Ishikawa (cell line): ENCODE measurements around the gene MN1.

Experiments
- CEBPB ChIP-seq: IDR thresholded peaks from 2 replicates; pipeline ENCODE4 v1.6.1; 2012
- CREB1 ChIP-seq: IDR thresholded peaks from 2 replicates; pipeline ENCODE4 v1.6.1; 2012; ENCODE audit warnings: low read depth
- EGR1 ChIP-seq: IDR thresholded peaks from 2 replicates; pipeline ENCODE4 v1.6.1; 2012
- EP300 ChIP-seq: IDR thresholded peaks from 2 replicates; pipeline ENCODE4 v1.6.1; 2012; ENCODE audit warnings: borderline replicate concordance
- FOXM1 ChIP-seq: IDR thresholded peaks from 2 replicates; pipeline ENCODE4 v1.6.1; 2012; ENCODE audit warnings: low read depth, borderline replicate concordance
- MAX ChIP-seq: IDR thresholded peaks from 2 replicates; pipeline ENCODE4 v1.6.1; 2012
- NFIC ChIP-seq: IDR thresholded peaks from 2 replicates; pipeline ENCODE4 v1.6.1; 2012
- RAD21 ChIP-seq: IDR thresholded peaks from 2 replicates; pipeline ENCODE4 v1.6.1; 2012; ENCODE audit warnings: low read depth
- REST ChIP-seq: IDR thresholded peaks from 2 replicates; pipeline ENCODE4 v1.6.1; 2012; ENCODE audit warnings: low read depth, mild to moderate bottlenecking
- TAF1 ChIP-seq: IDR thresholded peaks from 2 replicates; pipeline ENCODE4 v1.6.1; 2012; ENCODE audit warnings: low read depth, mild to moderate bottlenecking
- TCF12 ChIP-seq: IDR thresholded peaks from 2 replicates; pipeline ENCODE4 v1.6.1; 2012; ENCODE audit warnings: low read depth
- TEAD4 ChIP-seq: IDR thresholded peaks from 2 replicates; pipeline ENCODE4 v1.6.1; 2012
- USF1 ChIP-seq: IDR thresholded peaks from 2 replicates; pipeline ENCODE4 v1.6.1; 2012
- YY1 ChIP-seq: IDR thresholded peaks from 2 replicates; pipeline ENCODE4 v1.6.1; 2012; ENCODE audit warnings: low read depth
- ZBTB7A ChIP-seq: IDR thresholded peaks from 2 replicates; pipeline ENCODE4 v1.6.1; 2012; ENCODE audit warnings: low read depth

MN1 gene

GRCh38 chr22:27843441-27843840 is 41.9 kb upstream of the MN1 start:
- no peak for TF ChIP-seq YY1
- no peak for TF ChIP-seq ZBTB7A
- TF ChIP-seq EP300: no peak
- no peak for TF ChIP-seq FOXM1
- no peak for TF ChIP-seq NFIC
- no peak for TF ChIP-seq EGR1
- no peak for TF ChIP-seq REST
- TF ChIP-seq CREB1: no peak
- no peak for TF ChIP-seq CEBPB
- no peak for TF ChIP-seq MAX
- TF ChIP-seq TEAD4: no peak

- TF ChIP-seq FOXM1: no peak
These were observed 41.3 kb upstream of the MN1 start for GRCh38 chr22:27842669-27843431.

GRCh38 chr22:27842201-27842600 is 40.6 kb upstream of the MN1 start:
- TF ChIP-seq TCF12 (no peak), NFIC (no peak), EP300 (no peak), RAD21 (no peak)

- TF ChIP-seq MAX (no peak), TCF12 (no peak), REST (no peak), FOXM1 (no peak), CEBPB (no peak), CREB1 (no peak), USF1 (no peak)
These were observed 38.9 kb upstream of the MN1 start for GRCh38 chr22:27840436-27840835.

GRCh38 chr22:27839057-27839660 is 37.6 kb upstream of the MN1 start:
- TF ChIP-seq MAX (no peak), YY1 (no peak), TCF12 (no peak), EP300 (no peak), NFIC (no peak), FOXM1 (no peak), USF1 (no peak), CREB1 (no peak), ZBTB7A (no peak), TEAD4 (no peak), TAF1 (no peak), RAD21 (no peak), EGR1 (no peak)

- TF ChIP-seq ZBTB7A: no peak
- no peak for TF ChIP-seq EGR1
- TF ChIP-seq MAX: no peak
- TF ChIP-seq NFIC: no peak
- no peak for TF ChIP-seq TCF12
- TF ChIP-seq TEAD4: no peak
- no peak for TF ChIP-seq REST
- TF ChIP-seq FOXM1: no peak
- TF ChIP-seq TAF1: no peak
- TF ChIP-seq USF1: no peak
- no peak for TF ChIP-seq CREB1
These were observed 34.6 kb upstream of the MN1 start for GRCh38 chr22:27836181-27836580.
